Thoracic aorta (tissue), 2 donors: ENCODE measurements around the gene RRM2. TPM values are rescaled to one million over a fixed set of nuclear protein-coding genes. Genes with fewer than 3 reads are reported as not detected.

Experiments
- ATAC-seq: fragments of 150-250 bp; one replicate; pipeline ENCODE4 v1.8.0; 2017; ENCODE audit warnings: low read depth; ENCODE audit not compliant: insufficient number of reproducible peaks, low FRiP score
- DNase-seq: peaks from one replicate; pipeline ENCODE4 v3.0.0-alpha.2; 2020; ENCODE audit warnings: low spot score
- H3K27ac ChIP-seq, 2 donors: fragments of 200-600 bp; sonication (generic); 1 replicate in 1 of 2; 2 replicates in 1 of 2; pipeline ENCODE4 v1.5.1; 2016; ENCODE audit warnings: mild to moderate bottlenecking in 2 of 2, moderate library complexity in 2 of 2
- H3K27me3 ChIP-seq: fragments of 200-600 bp; sonication (generic); replicated peaks from 2 replicates; pipeline ENCODE4 v1.6.0; 2016; ENCODE audit warnings: mild to moderate bottlenecking; ENCODE audit not compliant: insufficient read depth
- H3K36me3 ChIP-seq: fragments of 200-600 bp; sonication (generic); one replicate; pipeline ENCODE4 v1.5.1; 2016
- H3K4me1 ChIP-seq, 2 donors: fragments of 200-600 bp; sonication (generic); 1 replicate in 1 of 2; 2 replicates in 1 of 2; pipeline versions ENCODE4 v1.5.1 to v1.6.0; 2016; ENCODE audit warnings: low read depth in 2 of 2, mild to moderate bottlenecking in 1 of 2; ENCODE audit not compliant: control insufficient read depth in 1 of 2
- H3K4me3 ChIP-seq: fragments of 200-600 bp; sonication (generic); 2 replicates; pipeline ENCODE4 v1.5.1; 2016; ENCODE audit warnings: mild to moderate bottlenecking
- H3K9me3 ChIP-seq: fragments of 200-600 bp; sonication (generic); 2 replicates; pipeline ENCODE4 v1.5.1; 2016
- total RNA-seq, 2 donors: library from RNA; depleted of rRNA; stranded (reverse); fragments of >200 nt; gene quantifications; one replicate each; pipeline versions ENCODE4 v1.1.0 to v1.2.3, GENCODE V29; 2016
- TF ChIP-seq, protein P1 (sequence below): fragments of 200-600 bp; sonication (generic); IDR thresholded peaks from one replicate; pipeline ENCODE4 v1.5.1; 2019; ENCODE audit warnings: antibody characterized with exemption

Gene RRM2
- total RNA-seq, 2 donors from 2014 or later: 0.92 to 1.2 TPM

DNA sequence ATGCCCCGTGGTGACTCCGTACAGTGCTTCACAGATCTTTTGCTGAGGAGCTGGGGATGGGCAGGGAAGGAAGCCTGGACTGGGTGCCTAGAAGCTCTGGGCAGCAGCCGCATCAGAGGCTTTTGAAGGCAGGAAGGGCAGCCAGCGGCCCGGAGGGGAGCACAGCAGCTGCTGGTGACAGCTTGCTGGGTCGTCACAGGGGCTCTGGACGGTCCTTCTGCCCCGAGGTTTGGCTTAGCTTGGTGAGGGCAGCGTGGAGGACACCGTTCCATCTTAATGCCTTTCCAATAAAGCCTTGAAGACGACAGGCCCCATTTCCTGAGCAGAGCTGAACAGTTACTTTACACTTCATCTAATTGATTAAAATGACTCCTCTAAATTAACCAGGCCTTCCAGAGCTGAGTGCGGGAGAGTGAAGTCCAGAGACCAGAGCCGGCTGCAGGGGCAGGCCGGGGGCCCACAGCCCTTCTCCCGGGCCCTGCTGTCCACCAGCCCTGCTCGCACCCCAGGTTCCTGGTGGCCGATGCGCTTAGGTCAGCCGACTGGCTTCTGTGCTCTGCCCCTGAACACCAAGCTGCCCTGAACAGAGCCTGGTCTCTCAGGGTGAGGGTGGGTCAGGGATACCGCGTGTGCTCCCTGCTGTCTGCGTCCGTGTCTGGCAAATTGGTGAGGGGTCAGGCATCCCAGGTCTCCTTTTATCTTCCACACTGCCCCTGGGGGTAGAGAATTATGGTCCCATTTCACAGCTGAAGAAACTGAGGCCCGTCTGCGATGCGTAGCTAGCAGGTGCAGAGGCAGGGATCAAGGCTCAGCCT is 43.5 kb downstream of the RRM2 start:
- TF ChIP-seq, protein P1, sequence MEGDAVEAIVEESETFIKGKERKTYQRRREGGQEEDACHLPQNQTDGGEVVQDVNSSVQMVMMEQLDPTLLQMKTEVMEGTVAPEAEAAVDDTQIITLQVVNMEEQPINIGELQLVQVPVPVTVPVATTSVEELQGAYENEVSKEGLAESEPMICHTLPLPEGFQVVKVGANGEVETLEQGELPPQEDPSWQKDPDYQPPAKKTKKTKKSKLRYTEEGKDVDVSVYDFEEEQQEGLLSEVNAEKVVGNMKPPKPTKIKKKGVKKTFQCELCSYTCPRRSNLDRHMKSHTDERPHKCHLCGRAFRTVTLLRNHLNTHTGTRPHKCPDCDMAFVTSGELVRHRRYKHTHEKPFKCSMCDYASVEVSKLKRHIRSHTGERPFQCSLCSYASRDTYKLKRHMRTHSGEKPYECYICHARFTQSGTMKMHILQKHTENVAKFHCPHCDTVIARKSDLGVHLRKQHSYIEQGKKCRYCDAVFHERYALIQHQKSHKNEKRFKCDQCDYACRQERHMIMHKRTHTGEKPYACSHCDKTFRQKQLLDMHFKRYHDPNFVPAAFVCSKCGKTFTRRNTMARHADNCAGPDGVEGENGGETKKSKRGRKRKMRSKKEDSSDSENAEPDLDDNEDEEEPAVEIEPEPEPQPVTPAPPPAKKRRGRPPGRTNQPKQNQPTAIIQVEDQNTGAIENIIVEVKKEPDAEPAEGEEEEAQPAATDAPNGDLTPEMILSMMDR: no peak
- DNase-seq: no peak
- Histone ChIP-seq H3K9me3 (no peaks in the 10 kb centered on the region), H3K4me3 (no peak overlapping the region), H3K36me3 (no peaks in the 10 kb centered on the region), H3K4me1 (no peaks in the 10 kb centered on the region), H3K27me3 (no peaks in the 10 kb centered on the region), H3K27ac (no peak overlapping the region)
- ATAC-seq: no peak

DNA sequence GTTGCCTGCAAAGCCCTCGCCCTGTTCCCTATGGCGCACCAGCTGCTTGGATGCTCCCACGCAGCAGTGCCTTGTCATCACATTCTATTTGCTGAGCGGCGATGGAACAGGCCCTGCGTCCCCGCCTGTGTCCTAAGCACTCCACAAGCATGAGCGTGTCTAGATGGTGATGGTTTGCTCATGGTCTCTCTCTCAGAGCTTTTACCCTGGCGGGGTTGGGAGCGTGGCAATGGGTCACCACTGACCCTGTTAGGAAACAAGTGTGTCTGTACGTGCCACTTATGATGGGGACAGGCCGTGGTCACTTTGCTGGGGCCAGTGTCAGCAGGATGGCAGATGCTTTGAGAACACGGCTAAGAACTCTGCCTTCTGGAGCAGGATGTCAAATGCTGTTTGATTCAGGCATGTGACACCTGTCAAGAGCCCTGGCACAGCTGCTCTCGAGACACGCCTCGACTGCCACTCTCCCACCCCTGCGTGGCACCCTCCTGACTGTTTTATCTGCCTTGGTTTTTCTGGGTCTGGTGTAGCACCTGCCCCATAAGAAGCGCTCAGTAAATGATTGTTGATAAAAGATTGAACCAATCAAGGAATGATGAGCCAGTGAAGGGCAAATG is 44.2 kb downstream of the RRM2 start:
- H3K27ac ChIP-seq: no peak overlapping the region
- ATAC-seq (no peak), DNase-seq (no peak)
- H3K4me3 ChIP-seq: no peak overlapping the region
- TF ChIP-seq, protein P1: no peak
- no peaks in the 10 kb centered on the region for H3K9me3 ChIP-seq
- H3K27me3 ChIP-seq: no peaks in the 10 kb centered on the region
- H3K36me3 ChIP-seq: no peaks in the 10 kb centered on the region
- H3K4me1 ChIP-seq: no peaks in the 10 kb centered on the region

DNA sequence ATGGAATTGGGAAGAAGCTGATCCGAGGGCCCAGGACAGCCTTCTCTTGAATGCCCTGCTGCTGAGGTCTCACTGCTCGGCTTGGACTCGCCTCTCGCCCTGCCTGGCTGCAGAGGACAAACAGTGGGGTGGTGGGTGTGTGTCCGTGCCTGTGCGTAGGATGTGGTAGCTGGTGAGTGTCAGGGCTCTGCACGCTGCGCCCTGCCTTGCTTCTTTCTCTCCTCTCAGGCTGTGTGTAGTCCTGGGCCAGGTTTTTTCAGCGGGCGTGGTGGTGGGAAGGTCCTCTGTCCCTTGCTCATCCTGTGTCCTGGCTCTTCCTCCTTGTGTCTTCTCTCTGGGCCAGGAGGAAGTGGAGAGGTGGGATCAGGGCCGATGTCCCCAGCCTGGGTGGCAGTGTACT is 44.8 kb downstream of the RRM2 start:
- TF ChIP-seq, protein P1: no peak
- Histone ChIP-seq H3K27me3 (no peaks in the 10 kb centered on the region), H3K4me1 (no peaks in the 10 kb centered on the region), H3K4me3 (no peak overlapping the region), H3K9me3 (no peaks in the 10 kb centered on the region), H3K27ac (no peak overlapping the region), H3K36me3 (no peaks in the 10 kb centered on the region)
- DNase-seq: no peak
- no peak for ATAC-seq

DNA sequence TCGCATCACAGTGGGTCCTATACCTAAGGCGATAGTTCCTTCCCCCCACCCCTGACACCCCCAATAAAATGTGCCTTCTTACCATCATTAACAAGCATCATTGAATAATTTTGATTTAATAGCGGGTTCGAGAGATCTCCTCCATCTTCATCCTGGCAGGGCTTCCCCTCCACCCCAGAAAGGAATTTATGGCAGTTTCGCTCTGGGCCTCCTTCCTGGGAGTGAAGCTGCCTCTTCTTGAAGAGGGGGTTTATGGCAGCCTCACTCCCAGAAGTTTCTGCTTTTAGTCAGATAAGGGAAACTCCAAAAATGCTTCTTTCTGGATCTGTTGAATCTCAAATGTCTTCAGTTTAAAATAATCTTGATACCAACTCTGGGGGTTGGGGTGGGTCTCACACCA is 45.7 kb downstream of the RRM2 start:
- ATAC-seq (no peak), DNase-seq (no peak)
- no peaks in the 10 kb centered on the region for H3K36me3 ChIP-seq
- no peak overlapping the region for H3K27ac ChIP-seq
- no peak overlapping the region for H3K4me3 ChIP-seq
- TF ChIP-seq, protein P1: no peak
- H3K27me3 ChIP-seq: no peaks in the 10 kb centered on the region
- H3K9me3 ChIP-seq: no peaks in the 10 kb centered on the region
- H3K4me1 ChIP-seq: no peaks in the 10 kb centered on the region

DNA sequence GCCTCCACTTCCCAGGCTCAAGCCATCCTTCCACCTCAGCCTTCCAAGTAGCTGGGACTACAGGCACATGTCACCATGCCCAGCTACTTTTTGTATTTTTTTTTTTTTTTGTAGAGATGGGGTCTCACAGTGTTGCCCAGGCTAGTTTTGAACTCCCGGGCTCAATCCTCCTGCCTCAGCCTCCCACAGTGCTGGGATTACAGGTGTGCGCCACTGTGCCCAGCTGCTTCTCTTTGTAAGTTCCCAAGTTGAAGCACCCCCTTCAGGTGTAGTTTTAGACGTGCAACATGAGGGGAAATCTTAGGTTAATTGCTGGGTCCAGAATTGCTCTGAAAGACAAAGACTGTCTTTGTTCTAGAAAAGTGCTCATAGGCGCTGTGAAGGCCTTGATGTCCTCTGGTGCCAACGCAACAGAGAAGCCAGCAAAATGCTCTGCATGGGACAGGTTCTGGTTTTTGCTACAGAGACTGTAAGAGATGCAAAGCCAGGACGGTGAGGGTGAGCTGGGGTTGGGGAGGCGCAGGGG is 46.6 kb downstream of the RRM2 start:
- Histone ChIP-seq H3K27ac (no peak overlapping the region), H3K36me3 (no peaks in the 10 kb centered on the region), H3K4me3 (no peak overlapping the region), H3K27me3 (no peaks in the 10 kb centered on the region), H3K4me1 (no peaks in the 10 kb centered on the region), H3K9me3 (no peaks in the 10 kb centered on the region)
- TF ChIP-seq, protein P1: no peak
- DNase-seq (no peak), ATAC-seq (no peak)
